ENCODE measurements around the gene ANO6.

GRCh38 chr12:45368841-45369489 lies 153.1 kb downstream of the ANO6 start:
- TF ChIP-seq CTCF (conservative IDR thresholded peaks at IDR 0.05; ENCODE audit: low read depth, low read length) (no peak), EZH2 (IDR thresholded peaks at IDR 0.05; ENCODE audit: low read length, unreplicated experiment) (no peak), EZH2phosphoT487 (IDR thresholded peaks at IDR 0.05; ENCODE audit: borderline replicate concordance, low read length) (no peak)

Measured in PC-3 (cell line).